IPS-18a (cell line): ENCODE measurements around the gene IGBP1.
"Not testable (repeated sequence)": the region's sequence is repeated elsewhere in the genome, so short reads cannot be mapped to it uniquely, and the experiment has no call there.

ENCODE experiments used
- H3K27ac ChIP-seq: one replicate; pipeline ENCODE4 v1.5.1; 2013; ENCODE audit warnings: low read length
- H3K27me3 ChIP-seq: one replicate; pipeline ENCODE4 v1.6.1; 2013; ENCODE audit warnings: mild to moderate bottlenecking, low read length; ENCODE audit not compliant: control insufficient read depth, insufficient read depth
- H3K36me3 ChIP-seq: one replicate; pipeline ENCODE4 v1.6.1; 2013; ENCODE audit warnings: low read depth, low read length; ENCODE audit not compliant: control insufficient read depth
- H3K4me1 ChIP-seq: one replicate; pipeline ENCODE4 v1.6.1; 2013; ENCODE audit warnings: low read depth, low read length; ENCODE audit not compliant: control insufficient read depth
- H3K4me3 ChIP-seq: one replicate; pipeline ENCODE4 v1.5.1; 2013; ENCODE audit warnings: low read length
- H3K9ac ChIP-seq: one replicate; pipeline ENCODE4 v1.6.1; 2013; ENCODE audit warnings: mild to moderate bottlenecking, low read length, moderate library complexity
- H3K9me3 ChIP-seq: one replicate; pipeline ENCODE4 v1.6.1; 2013; ENCODE audit warnings: low read depth, low read length; ENCODE audit not compliant: control insufficient read depth

IGBP1 gene

DNA sequence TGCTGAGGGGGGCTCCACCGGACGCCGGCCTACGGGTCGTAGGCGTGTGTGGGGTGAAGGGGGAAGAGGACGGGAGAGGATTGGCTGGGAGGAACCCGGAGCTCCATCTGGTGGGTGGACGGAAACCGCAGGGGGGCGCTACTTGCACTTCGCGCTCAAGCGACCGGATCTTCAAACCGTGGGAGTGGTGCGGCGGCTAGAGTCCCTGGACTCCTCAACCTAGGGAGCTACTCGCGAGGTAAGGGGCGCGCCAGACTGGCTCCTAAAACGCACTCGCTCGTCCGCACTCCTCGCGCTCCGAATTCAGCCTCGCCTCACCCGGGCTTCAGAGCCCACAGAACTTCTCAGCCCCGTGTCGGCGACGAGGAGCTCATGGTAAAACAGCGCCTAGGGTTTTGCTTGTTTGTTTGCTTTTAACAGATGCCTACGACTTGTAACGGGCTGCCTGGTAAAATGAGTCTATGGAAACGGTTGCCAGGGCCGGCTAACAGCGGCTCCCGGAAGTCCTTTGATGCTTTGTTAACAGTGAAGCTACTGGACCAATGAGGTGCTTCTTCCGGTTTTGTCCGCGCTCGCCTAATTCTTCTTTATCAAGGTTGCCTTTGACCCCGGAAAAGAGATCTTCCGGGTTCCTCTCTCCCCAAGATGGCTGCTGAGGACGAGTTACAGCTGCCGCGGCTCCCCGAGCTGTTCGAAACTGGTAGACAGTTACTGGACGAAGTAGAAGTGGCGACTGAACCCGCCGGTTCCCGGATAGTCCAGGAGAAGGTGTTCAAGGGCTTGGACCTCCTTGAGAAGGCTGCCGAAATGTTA lies at the start of gene IGBP1:
Gene IGBP1, plus strand, starts transcription at position 145 of the 813 bp plus-strand sequence. Its CDS starts 501 bp downstream, at position 646.
- H3K4me1 ChIP-seq: peaks cover 10% of the 10 kb centered on the region
- H3K4me3 ChIP-seq: peak within 1 kb of the TSS; percentile 97
- peak within 1 kb of the TSS; percentile 91 for H3K9ac ChIP-seq
- H3K9me3 ChIP-seq: peaks cover 7% of the 10 kb centered on the region
- H3K27me3 ChIP-seq: no peaks in the 10 kb centered on the region
- peak within 1 kb of the TSS; percentile 93 for H3K27ac ChIP-seq
- no peaks in the 10 kb centered on the region for H3K36me3 ChIP-seq

DNA sequence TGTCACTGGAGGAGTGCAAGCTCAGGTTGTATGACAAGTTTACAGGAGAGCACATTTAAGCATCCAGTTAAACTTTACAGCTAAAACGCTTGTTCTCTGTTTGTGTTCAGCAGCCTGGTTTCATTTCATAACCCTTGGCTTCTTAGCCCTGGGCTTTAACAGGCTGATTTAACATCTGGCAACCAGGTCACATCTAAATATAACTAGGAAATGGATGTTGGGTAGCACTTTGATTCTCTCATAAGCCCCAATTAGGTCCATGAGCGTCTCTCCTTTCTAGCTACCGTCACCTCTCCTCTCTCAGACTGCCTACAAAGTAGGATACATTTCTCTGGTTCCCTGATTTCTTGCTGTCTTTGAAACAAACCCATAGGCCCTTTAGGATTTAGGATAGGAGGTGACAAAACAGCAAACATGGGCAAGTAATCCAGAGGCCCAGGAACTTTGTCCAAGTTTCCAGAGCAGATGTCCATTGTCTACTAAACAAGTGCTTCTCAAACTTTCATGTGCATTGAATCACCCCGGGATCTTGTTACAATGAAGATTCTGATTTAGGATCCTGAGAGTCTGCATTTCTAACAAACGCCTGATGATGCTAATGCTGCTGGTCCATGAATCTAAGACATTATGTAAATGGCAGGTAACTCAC lies 48.5 kb upstream of the IGBP1 start:
- H3K9me3 ChIP-seq: peaks cover 7% of the 10 kb centered on the region
- peaks cover 4% of the 10 kb centered on the region for H3K4me1 ChIP-seq
- no peak overlapping the region for H3K27ac ChIP-seq
- H3K27me3 ChIP-seq: no peaks in the 10 kb centered on the region
- no peaks in the 10 kb centered on the region for H3K36me3 ChIP-seq
- H3K4me3 ChIP-seq: no peak overlapping the region
- H3K9ac ChIP-seq: no peak overlapping the region

DNA sequence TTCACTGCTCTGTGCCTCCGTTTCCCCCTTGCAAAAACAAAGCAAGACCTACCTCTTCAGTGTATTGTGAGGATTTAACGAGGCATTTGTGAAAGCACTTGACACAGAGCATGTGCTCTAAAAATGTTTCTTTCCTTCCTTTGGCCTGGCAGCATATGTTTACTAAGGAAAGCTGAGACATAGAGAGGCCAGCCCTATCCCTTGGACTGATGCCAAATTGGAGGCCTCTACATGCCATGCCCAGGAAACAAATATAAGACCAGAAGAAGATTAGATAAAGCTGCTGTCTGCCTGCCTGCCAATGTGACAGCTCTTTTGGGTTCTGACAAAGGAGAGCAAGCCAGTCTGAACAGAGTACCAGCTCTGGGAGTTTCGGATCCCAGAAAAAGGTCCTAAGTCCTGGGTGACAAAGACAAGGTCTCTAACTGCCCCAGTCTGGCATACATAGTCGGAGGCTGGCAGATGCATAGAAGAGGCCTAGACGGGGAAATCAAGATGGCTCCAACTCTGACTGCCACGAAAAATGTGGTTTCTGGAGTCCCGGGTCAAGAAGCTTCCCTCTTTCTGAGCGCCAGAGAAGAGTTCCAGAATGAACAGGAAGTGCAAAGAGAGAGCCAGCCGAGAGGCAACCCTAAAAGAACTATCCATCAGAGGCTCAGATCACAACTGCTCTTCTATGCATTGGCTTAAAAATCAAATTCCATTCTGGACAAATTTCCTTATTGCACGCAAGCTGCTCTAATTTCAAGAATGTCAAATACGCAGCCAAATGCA lies 45.2 kb upstream of the IGBP1 start:
- H3K27ac ChIP-seq: no peak overlapping the region
- H3K36me3 ChIP-seq: no peaks in the 10 kb centered on the region
- no peaks in the 10 kb centered on the region for H3K27me3 ChIP-seq
- H3K4me1 ChIP-seq: peaks cover 4% of the 10 kb centered on the region
- no peak overlapping the region for H3K9ac ChIP-seq
- no peak overlapping the region for H3K4me3 ChIP-seq
- H3K9me3 ChIP-seq: peaks cover 7% of the 10 kb centered on the region

DNA sequence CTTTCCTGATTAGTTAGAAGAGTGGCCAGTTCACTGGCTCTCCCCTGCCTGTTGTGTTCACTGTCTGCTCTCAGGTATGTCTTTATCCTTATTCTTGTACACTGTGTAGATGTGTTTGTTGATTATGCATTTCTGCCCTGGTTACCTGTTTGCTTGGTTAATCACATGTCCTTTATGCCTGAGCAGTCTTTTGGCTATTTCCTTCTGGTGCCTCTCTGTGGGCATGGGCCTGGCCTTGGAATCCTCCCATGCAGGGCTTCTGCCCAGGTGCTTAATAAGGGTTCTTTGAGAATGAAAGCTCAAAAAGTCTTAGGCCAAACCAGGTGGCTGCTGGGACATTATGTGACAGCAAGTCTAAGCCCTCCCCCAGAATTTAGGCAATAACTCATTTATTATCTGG lies 44.5 kb upstream of the IGBP1 start:
- Histone ChIP-seq H3K9ac (no peak overlapping the region), H3K27me3 (no peaks in the 10 kb centered on the region), H3K4me1 (peaks cover 4% of the 10 kb centered on the region), H3K4me3 (no peak overlapping the region), H3K27ac (no peak overlapping the region), H3K9me3 (peaks cover 7% of the 10 kb centered on the region), H3K36me3 (no peaks in the 10 kb centered on the region)

DNA sequence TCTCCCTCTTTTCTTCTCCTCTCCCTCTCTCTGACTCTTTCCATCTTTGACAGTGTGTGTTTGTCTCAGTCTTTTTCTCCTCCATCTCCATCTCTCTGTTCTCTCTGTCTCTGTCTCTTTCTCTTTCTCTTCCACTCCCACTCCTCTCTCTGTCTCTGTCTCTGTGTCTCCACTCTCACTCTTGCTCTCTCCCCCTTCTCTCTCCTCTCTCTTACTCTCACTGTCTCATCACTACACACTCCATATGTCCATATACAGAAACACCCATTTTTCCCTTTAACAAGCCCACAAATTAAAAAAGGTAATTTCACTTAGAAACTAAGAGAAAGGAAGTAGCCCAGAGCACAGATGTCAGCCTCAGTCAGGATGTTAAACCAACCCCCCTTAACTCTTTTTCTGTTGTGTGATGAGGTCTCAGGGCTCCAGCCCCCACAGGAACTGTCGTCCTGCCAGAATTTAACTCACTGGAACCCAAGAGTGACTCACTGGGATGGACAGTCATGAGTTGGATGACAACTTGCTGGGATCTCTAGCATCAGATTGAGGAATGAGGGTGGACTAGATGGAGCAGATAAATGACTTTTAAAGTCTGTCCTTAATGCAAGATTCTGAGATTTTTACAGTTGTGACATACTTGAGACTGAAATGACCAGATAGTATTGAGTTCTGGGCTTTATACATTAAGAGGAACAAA lies 43.5 kb upstream of the IGBP1 start:
- Histone ChIP-seq H3K27ac (no peak overlapping the region), H3K4me1 (peaks cover 4% of the 10 kb centered on the region), H3K36me3 (no peaks in the 10 kb centered on the region), H3K9ac (no peak overlapping the region), H3K4me3 (no peak overlapping the region), H3K27me3 (no peaks in the 10 kb centered on the region), H3K9me3 (peaks cover 7% of the 10 kb centered on the region)

DNA sequence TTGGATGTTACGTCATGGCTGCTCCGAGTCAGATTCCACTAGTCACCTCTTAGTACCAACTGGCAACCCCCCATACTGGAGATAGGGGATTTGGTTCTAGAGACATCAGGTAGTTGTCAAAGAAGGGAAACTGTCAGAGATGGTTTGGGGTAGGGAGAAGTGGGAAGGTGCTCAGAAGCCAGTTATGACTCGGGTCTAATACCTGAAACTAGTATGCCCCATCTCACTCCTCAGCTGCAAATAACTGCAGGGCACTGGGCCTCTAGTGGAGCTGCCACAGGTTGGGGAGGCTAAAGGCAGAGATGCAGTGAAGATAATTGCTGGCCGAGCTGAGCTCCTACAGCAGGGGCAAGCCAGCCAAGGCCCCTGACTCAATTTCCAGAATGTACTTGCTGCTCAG lies 41.0 kb upstream of the IGBP1 start:
- Histone ChIP-seq H3K9ac (no peak overlapping the region), H3K27ac (no peak overlapping the region), H3K9me3 (peaks cover 7% of the 10 kb centered on the region), H3K4me1 (no peaks in the 10 kb centered on the region), H3K36me3 (no peaks in the 10 kb centered on the region), H3K27me3 (no peaks in the 10 kb centered on the region), H3K4me3 (no peak overlapping the region)

DNA sequence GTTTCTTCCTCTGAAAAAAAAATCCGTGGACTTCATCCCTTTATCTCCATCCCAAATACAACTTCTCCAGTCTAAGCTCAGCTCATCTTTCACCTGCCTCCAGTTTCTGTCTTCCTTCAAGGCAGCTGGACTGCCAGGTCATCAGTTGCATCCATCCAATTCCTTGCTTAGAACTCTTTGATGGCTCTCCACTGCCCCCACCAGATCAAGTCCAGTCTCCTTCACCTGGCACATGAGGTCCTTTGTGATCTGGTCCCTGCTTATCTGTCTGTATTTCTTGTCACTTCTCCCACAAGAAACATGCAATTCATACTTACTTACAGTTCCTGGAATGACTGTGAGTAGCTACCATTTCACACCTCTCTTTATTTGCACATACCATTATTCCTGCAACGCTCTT lies 37.2 kb upstream of the IGBP1 start:
- H3K27ac ChIP-seq: no peak overlapping the region
- H3K9me3 ChIP-seq: peaks cover 6% of the 10 kb centered on the region
- no peaks in the 10 kb centered on the region for H3K36me3 ChIP-seq
- no peaks in the 10 kb centered on the region for H3K27me3 ChIP-seq
- H3K4me3 ChIP-seq: no peak overlapping the region
- no peaks in the 10 kb centered on the region for H3K4me1 ChIP-seq
- no peak overlapping the region for H3K9ac ChIP-seq

DNA sequence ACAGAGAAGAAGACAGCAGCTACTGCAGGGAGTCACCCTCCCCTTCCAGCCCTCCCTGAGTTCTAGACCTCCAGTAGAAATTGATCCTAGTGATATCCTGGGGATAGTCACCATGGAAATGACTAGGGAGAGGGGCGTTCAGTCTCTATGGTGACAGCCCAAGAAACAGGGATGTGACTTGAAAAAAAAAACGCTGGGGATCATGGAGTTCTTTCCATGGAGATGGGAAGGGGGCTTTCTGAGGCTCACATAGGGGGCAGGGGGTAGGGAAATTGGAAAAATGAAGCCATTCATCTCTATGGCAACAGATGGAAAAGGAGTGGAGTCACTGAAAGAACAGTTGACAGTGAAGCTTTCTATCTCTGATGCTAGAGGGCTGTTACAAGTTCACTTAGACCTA lies 28.0 kb upstream of the IGBP1 start:
- no peaks in the 10 kb centered on the region for H3K9me3 ChIP-seq
- no peak overlapping the region for H3K9ac ChIP-seq
- H3K36me3 ChIP-seq: no peaks in the 10 kb centered on the region
- H3K4me1 ChIP-seq: no peaks in the 10 kb centered on the region
- H3K27me3 ChIP-seq: no peaks in the 10 kb centered on the region
- no peak overlapping the region for H3K4me3 ChIP-seq
- no peak overlapping the region for H3K27ac ChIP-seq

DNA sequence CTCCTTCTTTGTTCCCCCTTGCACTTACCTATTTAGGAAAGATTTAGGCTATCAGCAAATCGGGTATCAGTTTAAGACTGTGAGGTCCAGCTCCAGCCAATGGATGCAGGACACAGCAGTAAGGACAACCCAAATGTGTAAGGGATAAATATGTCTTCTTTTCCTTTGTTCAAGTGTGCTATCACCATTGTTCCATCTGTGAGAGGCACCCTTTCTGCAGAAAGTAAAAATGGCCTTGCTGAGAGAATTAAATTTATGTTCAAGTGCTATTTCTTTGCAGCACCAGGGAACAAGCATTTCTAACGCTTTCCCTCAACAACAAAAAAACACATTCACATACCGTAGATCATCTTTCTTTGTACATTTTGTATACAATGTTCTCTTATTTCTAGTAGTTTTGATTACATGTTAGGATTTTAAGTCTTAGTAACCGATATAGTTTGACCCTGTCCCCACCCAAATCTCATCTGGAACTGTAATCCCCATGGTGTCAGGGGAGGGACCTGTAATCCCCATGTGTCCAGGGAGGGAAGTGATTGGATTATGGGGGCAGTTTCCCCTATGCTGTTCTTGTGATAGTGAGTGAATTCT lies 21.7 kb upstream of the IGBP1 start:
- H3K4me3 ChIP-seq, H3K27ac ChIP-seq: not testable (repeated sequence)
- H3K9me3 ChIP-seq: peaks cover 21% of the 10 kb centered on the region

DNA sequence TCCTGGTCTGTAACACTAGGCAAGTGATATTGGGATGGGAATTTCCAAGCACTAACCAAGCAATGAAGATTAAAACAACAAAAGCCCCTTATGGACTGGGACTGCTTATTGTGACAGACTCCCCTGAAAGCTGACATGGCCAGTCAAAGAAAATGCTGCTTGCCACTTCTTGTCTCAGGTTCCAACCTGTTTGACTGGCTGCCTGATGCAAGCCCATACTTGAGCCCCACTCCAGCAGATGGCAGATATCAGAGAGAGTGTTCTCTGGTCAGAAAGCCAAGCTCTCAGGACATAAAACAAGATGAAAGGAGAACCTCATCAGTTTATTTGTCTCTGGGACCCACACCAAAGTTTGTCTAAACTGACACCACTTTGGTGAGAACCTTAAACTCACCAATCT lies 15.5 kb upstream of the IGBP1 start:
- Histone ChIP-seq H3K4me1 (no peaks in the 10 kb centered on the region), H3K9me3 (peaks cover 24% of the 10 kb centered on the region), H3K27ac (no peak overlapping the region), H3K4me3 (no peak overlapping the region), H3K27me3 (no peaks in the 10 kb centered on the region), H3K9ac (no peak overlapping the region), H3K36me3 (no peaks in the 10 kb centered on the region)

More for the DNA sequence above, 21.7 kb upstream of the IGBP1 start:
- H3K9ac ChIP-seq, H3K27me3 ChIP-seq, H3K4me1 ChIP-seq, H3K36me3 ChIP-seq: not testable (repeated sequence)

DNA sequence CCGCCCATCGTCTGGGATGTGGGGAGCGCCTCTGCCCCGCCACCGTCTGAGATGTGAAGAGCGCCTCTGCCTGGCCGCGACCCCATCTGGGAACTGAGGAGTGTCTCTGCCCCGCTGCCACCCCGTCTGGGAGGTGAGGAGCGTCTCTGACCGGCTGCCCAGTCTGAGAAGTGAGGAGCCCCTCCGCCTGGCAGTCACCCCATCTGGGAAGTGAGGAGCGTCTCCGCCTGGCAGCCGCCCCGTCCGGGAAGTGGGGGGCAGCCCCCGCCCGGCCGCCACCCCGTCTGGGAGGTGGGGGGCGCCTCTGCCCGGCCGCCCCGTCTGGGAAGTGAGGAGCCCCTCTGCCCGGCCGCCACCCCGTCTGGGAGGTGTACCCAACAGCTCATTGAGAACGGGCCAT lies 10.2 kb upstream of the IGBP1 start:
- H3K4me3 ChIP-seq, H3K4me1 ChIP-seq, H3K27me3 ChIP-seq, H3K27ac ChIP-seq, H3K36me3 ChIP-seq, H3K9ac ChIP-seq: not testable (repeated sequence)
- H3K9me3 ChIP-seq: peaks cover 22% of the 10 kb centered on the region
